Globus pallidus (tissue), 1 donor: ENCODE data around the gene MAPKAP1.

Source experiments
- DNase-seq: peaks from one replicate; pipeline ENCODE4 v3.0.0-alpha.2; 2015; ENCODE audit warnings: low spot score

MAPKAP1 gene

DNA sequence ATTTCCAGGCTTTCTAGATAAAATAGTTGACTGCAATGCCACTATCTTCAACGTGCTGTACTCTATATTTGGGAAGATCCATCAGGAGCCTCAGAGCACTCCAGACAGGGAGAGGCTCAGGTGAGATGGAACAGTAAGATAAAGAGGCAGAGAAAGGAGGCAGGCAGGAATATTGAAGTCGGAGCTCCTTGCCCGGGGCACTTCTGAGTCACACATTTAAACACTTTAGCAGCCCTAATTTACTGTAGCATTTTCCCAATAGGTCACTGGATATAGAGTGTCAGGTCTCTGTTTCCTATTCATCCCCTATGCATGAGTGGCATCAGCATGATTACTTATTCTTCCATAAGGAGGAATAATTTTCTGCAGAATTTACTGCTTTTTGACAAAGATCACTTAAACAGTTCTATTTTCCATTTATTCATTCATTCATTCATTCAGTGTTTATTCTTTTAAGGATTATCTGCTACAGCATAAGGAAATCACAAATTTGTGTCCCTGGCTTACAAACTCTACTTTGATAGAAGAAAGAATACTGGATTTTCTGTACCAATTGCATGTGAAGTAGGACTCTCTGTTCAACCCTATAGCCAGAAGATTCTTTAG is 170.7 kb downstream of the MAPKAP1 start:
- no peak for DNase-seq

DNA sequence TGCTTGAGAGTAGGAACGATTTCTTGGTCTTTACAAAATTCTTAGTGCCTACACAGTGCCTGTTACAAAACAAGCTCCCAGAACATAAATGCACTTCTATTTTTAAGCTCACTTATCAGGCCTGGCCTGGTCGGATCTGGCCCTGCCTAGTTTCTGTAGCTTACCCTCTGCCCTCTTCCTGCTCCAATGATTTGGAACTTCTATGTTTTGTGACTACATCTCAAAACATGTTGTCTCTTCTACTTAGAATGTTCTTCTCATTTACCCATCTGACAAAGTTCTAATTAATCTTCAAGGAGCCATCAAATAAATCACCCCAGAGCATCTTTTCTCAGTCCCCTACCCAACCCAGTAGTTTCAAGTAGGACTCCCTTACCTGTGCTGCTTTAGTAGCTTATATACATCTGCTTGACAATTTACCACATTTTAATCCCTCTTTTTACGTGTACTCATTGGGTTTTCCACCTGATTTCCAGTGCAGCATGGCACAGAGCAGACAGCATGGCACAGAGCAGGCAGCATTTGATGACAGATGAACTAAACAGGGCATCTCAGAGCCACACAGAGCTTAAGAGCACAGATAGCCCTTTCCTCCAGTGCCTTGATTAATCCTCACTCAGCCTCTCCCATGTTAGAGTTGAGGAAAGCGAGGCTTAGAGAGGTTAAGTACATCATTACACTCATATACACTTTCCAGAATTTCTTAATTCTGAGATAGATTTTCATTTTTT is 171.9 kb downstream of the MAPKAP1 start:
- no peak for DNase-seq

DNA sequence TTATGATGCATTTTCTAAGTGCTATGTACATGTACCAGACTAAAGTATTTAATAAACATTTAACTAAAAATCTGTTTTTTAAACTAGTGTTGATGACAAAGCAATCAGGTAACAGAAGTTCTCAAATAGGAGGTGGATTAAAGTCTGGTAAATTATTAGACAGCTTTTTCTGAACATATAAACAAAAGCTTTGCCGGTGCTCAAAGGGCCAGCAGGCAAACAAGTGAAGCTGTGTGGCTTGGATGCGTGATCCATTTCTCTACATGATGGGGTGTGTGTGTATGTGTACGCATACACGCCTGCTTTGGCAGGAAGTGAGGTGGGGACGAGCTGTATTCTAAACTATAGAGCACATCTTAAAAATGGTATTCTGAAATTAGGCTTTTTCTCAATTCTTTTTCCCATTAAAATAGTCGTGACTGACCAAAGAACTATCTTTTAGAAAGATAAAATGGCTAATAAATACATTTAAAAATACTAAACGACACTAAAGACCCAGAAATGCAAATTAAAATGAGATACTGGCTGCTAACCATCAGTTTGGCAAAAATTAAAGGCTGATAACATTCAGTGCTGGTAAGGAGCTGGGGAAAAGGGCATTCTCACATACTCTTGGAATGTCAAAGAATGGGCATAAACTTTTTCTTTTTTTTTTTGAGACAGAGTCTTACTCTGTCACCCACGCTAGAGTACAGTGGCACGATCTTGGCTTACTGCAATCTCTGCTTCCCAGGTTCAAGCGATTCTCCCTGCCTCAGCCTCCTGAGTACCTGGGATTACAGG is 174.0 kb downstream of the MAPKAP1 start:
- no peak for DNase-seq

DNA sequence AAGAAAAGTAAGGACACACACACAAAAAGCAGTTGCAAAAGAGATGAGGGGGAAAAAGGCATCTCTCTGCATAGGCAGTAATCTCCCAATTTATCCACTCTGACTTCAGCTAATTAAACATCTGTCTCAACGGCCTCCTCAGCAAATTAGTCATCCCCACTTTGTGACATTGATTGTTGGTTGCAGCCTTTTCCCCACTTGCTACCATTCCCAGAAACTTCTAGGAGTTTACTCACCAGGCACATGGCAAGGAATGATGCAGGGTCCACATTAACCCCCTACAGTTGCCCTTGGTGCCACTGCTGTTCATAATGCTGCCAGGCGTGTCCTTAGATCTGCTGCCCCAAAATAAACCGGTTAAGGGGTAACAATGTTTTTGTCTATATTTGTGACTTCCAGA is 174.6 kb downstream of the MAPKAP1 start:
- no peak for DNase-seq

DNA sequence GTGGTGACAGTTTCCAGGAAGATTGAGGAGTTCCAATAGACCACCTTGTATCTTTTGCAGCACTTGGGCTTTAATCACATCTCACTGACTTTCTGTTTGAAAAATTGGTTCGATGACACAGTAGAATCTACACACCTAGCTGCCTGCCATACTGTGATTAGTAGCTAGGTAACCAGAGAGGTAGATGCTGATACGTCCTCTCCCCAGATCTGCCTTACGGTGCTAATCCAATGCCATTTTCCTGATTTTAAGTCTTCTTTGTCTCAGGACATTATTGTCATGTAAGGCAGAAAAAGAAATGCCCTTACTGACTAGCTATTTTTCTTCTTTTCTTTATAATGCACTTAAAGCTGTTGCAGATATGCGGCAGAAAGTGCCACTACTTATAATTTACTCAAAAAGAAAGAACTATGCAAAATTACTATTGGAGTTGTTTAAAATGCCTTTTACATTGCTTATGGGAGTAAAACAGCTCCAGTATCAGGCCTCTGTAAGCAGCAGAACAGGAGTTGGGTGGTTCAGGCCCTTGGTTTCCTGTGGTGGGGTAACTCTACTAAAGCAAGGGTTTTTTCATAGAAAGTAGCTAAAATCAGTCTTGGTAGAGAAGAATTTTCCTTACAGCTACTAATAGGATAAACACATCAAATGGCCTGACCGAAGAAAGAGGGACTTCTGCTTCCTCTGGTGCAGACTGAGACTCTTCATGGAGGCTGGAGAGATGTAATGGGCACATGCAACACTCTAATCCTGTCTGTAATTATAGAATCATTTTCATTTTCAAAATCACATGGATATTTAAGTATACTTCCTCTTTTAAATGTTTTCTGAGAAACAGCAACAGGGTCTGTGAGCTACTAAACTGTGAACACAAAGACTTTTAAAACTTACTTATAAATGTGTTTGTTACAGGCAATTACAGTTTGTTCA is 177.2 kb downstream of the MAPKAP1 start:
- no peak for DNase-seq

DNA sequence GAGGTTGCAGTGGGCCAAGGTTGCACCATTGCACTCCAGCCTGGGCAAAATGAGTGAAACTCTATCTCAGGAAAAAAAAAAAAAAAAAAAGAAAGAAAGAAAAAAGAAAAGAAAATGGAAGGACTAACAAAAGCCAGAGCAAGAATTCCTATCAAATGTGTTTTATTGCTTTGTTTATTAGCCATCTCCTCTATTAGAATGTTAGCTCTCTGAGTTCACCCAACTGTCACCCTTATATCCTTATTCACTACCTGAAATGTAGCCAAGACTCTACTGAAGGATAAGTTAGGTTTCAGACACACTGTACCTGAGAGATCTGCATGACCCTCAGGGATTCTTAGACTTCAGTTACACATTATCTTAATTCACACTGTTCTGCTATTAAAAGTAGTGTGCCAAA is 177.9 kb downstream of the MAPKAP1 start:
- no peak for DNase-seq

DNA sequence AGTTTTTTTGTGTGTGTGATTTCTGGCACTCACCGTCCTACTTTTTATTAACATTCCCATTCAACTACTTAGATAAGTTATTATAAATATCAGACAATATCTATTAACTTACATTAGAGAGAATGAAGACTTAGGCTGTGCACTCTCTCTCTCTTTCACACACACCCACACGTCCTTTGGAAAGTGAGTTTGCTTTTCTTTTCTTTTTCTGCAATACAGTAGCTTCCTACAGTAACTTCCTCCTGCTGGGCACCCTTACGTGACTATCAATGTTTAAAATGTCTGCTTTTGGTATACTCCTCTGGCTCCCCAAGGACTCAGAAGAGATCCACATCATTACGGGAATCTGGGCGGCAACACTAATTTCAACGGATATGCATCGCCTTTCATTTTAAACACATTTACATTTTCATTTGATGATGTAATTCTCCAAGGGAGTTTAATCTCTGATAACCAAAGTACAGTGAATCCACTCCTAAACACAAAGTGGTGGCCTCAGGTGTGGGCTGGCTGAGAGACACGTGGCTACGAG is 179.5 kb downstream of the MAPKAP1 start:
- no peak for DNase-seq

DNA sequence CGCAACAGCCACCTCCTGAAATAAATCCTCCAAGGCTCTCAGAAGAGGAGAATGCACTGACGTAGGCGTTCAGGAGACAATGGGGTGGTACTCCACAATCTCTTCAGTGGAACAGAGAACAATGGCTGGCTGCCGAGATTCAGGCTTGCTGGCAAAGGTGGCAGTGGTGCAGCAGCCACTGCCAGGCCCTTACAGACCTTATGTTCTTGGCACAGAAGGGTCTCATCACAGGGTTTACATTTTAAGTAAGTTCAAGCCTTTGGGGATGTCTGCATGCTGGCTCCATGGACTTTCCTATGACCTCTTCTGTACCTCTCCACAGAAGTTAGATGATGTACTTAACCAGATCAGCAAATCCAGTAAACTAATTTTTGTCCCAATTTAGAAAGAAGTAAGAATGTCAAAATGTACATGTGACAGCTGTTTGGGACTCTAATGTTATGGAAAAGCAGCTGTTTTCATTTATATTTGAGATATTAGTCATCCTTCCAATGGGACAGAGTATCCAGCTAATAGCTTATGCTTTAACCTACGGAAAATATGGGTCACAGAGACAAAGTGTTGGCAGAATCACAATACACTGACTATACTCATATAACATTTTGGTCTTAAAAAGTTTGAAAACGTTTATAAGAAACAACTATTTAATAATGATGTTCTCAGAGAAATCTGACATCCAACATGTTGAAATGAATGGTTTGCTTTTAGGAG is 180.9 kb downstream of the MAPKAP1 start:
- DNase-seq: no peak

DNA sequence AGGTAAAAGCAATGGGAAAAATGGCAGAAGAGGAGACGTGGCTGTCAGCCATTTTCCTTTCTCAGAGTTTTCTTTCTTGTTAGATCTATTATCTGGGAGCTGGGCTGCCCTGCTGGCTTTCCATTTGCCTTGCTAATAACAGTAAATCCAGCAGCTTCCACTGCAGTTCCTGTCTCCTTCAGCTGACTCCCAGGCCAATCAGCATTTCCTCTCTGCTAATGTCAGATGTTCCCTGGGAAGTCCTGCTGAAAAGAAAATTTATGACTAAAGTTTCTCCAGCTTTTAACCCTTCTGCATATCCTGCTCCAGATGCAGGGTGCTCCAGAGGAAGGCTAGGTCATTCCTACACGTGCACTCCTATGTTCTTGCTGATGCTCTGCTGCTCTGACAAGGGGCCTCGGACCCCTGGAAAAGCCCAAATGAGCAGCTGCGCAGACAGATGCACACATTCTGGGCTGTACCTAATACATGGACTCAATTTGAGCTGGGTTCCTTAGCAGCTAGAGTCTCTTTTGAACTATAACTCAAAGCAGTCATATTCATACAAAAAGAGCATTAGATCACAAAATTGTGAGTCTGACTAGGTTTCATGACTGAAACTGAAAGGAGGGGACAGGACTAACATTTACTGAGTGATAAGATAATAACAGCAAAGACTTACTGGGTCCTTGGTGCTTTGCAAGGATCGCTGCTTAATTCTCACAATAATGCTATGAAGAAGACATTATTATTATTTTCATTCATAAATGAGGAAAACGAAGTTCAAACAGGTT is 182.2 kb downstream of the MAPKAP1 start:
- DNase-seq: no peak

DNA sequence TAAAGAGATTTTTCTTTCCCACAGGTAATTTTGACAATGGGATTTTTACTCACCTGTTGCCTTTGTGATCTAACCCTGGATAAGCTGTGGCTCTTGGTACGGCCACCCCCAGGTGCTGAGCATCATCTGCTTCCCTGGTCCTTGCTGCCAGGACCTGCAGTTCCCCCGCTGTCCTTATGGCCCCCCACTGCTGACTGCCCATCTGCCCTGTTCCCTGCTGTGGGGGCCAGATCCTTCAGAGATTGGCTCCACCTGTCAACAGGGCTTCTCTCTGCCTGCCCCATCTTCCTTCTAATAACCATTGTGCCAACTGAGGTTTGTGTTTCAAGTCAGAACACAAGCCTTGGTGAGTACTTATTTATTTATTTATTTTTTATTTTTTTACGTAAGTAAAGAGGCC is 183.3 kb downstream of the MAPKAP1 start:
- DNase-seq: no peak

DNA sequence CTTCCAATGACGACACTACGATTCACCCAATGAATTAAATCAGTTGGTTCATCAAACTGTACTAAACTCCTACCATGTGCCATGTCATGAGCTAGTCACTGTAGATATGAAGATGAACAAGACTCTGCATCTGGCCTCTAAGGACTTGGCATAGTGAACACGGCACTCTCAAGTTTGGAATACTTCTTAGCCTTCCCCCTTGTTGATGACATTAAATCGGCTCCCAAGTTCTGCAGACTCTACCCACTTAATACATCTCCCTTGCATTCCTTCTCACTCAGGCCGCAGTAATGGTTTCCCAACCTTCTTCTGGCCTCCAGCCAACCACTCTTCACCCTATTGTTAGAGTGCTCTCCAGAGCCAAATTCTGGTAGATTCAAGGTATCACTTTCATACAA is 184.7 kb downstream of the MAPKAP1 start:
- DNase-seq: no peak

DNA sequence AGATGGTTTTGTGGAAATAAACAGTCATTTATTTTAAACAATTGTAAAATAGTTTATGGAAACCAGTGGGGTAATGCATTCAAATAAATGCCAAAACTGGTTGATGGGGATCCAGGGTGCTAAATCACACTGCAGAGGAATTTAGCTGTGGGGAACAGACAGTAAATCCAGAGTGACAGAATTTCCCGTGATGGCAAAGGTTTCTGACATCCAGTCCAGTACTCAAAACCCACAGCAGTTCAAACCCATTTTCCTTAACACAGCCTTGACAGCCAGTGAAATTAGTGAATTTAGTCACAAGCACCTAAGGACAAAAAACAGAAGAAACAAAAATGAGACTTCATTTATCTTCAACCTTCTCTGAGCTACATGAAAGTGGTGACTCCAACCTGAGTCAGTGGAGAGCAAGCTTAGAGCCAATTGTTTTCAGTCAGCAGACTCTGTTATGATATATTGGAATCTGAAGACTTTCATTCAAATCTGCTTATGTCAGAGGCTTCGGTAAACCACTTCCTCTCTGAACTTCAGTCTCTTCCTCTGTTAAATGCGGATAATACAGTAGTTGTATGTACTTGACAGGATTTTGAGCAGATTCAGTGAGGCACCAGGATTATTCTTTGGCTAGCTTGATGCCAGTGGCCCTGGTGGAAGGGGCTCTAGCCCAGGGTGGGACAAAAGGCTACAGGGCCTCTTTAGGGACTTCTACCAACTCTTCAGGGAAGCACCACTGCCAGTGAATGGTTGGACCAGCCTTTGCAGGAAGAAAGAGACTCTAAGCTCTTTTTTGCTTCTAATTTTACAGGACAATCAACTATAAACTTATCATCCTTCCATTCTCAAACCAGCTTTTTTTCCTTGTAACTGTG is 185.3 kb downstream of the MAPKAP1 start:
- no peak for DNase-seq

DNA sequence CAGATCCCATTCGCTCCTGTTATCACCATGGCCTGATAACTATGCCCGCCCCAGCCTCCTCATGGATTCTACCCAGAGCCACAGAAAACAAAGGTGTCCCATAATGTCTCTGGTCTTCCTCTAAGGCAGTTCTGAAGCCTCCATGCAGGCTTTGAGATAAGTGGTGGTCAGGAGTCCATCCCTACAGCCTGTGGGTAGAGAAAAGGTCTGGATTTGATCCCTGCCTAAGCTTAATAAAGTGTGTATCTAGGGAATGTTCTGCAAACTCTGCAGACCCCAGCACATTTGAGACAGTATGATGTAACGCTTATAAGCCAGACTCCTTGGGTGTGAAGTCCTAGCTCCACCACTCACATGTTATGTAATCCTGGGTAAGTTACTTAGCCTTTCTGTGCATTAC is 187.3 kb downstream of the MAPKAP1 start:
- no peak for DNase-seq

DNA sequence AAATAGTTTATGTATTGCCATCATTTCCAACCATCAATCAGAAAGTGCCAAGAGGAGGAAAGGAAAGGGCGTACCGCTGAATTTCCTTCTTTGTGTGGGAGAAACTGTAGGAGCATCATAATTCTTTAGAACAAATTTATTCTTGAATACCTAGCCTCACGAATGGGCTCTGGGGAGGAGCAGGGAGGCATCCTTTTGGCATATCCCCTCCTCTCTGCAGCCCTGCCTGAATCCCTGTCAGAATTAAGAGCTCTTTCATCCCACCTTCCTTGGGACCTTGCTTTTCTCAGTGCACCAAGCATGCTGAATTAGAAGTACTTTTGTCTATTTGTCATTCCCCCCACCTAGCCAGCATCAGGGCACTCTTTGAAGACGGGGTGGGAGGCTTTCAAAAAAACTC is 189.4 kb downstream of the MAPKAP1 start:
- DNase-seq: no peak

DNA sequence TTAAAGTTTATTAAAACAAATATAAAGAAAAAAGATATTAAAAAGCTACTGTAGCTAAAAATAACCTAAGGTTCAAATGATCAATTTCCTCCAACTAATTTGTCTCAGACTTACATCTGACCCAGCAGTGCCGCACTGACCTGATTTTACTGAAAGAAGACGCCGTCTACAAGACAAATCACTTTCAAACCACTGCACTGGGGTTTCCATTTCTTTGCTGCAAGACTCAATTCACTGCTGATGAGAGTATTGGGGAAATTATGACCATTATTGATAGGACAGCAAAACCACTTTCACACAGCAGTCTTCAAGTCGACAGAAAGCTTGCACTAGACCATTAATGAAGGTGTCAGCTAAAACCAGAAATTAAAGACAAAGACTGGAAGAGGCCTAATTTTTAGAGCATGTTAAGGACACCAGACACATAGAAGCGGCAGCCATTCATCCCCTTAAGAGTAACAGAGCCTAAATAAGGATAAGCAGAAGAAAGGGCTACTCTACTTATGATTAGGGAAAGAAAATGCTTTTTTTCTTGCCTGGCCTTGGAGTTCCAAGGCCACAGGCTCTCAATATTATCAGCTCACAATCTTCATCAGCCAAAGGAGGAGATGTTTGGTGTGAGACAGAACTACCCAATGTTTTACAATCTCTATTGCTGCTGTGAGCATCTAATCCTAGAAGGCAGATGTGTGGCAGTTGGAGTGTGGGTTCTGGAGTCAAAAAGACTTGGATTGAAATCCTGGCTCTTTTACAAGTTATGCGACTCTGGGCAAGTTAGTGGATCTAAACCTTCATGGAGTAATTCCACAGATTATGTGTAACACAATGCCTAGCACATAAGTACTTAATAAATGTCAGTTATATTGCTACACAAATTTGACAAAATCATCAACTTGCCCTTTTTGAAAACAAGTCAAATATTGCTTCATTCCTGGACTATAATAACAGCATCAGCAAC is 190.7 kb downstream of the MAPKAP1 start:
- no peak for DNase-seq

DNA sequence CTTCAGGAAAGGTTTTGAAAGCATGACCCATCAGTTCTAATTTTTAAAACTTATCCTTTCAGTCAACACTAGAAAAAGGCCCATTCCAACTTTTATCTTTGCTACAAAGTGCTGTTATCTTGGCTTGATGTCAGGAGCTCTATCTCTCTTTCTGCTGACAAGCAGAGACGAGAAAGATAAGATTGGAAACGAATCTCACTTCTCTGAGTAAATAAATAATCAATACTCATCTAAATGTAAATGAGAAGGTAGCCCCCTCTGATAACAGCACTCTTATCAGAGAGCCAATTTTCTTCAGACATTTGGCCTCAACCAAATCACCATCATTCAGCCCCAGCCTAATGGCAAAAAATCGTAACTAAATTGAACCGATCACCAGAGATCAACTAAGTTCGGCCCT is 191.7 kb downstream of the MAPKAP1 start:
- DNase-seq: no peak

DNA sequence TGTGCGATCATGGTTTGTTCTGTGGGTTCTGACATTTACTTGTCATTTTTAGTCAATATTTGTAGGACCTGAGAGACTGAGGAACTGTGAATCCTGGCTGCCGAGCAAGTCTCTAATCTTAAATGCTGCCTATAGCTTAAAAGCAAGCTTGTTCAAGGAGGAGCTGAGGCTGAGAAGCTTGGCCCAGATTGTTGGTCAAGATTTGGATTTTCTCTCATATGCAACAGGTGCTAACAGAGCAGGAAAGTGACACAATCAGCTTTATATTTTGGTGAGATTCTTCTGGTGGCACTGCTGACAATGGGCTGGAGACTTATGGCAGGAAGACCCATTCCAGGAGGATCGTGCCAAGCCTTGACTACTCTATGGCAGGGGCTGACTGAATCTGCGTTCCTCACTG is 192.5 kb downstream of the MAPKAP1 start:
- no peak for DNase-seq

DNA sequence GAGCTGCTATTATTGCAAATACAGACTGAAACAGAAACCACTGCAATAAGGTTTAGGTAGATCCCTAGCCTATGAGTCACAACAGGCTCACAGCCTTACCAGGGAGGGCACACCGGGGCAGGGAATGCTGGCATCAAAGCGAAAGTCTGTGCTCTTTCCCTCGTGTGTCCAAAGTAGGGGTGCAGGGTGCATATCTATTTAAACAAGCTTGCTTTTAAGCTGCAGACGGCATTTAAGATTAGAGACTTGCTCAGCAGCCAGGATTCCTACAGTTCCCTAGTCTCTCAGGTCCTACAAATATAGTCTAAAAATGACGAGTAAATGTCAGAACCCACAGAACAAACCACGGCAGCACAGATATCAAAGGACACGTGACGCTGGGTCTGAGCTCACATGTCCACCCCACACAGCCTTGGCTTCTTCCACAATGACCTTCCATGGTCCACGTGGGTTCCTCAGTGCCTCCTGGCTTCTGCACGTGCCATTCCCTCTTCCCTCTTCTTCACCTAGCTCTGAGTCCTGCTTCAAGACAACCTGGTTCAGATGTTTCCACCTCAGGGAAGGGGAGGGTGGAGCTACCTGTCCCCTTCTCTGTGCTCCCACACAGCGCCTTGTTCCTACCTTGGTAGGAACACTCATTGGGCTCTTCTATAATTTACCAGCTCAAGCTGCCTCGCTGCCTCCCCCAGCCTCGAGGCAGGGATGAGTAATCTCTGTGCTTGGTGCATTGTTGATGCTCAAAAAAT is 193.2 kb downstream of the MAPKAP1 start:
- no peak for DNase-seq
